Measurements from ENCODE around the gene SRGAP1.

SRGAP1 gene

GRCh38 chr12:63977441-63977840, 132.9 kb downstream of the SRGAP1 start:
- no peak for DNase-seq

- no peak for DNase-seq
These were observed 134.0 kb downstream of the SRGAP1 start for GRCh38 chr12:63978519-63978918.

GRCh38 chr12:63980211-63980610, 135.7 kb downstream of the SRGAP1 start:
- DNase-seq = no peak

GRCh38 chr12:63981343-63981742, 136.8 kb downstream of the SRGAP1 start:
- no peak for DNase-seq

- DNase-seq = no peak
These were observed 138.2 kb downstream of the SRGAP1 start for GRCh38 chr12:63982604-63983295.

- DNase-seq = peak; percentile 2
These were observed 141.0 kb downstream of the SRGAP1 start for GRCh38 chr12:63985456-63985855.

- DNase-seq = no peak
These were observed 141.4 kb downstream of the SRGAP1 start for GRCh38 chr12:63985945-63986344.

GRCh38 chr12:63989301-63989845, 144.9 kb downstream of the SRGAP1 start:
- DNase-seq = no peak

GRCh38 chr12:63990828-63991547, 146.5 kb downstream of the SRGAP1 start:
- no peak for DNase-seq

GRCh38 chr12:63994704-63995103, 150.2 kb downstream of the SRGAP1 start:
- DNase-seq = no peak

GRCh38 chr12:63995512-63995911, 151.0 kb downstream of the SRGAP1 start:
- DNase-seq = no peak

- no peak for DNase-seq
These were observed 152.1 kb downstream of the SRGAP1 start for GRCh38 chr12:63996556-63996955.

- DNase-seq = no peak
These were observed 152.7 kb downstream of the SRGAP1 start for GRCh38 chr12:63997198-63997597.

- no peak for DNase-seq
These were observed 154.1 kb downstream of the SRGAP1 start for GRCh38 chr12:63998584-63998983.

GRCh38 chr12:63999853-64000252, 155.4 kb downstream of the SRGAP1 start:
- DNase-seq = no peak

- no peak for DNase-seq
These were observed 156.9 kb downstream of the SRGAP1 start for GRCh38 chr12:64001439-64001838.

GRCh38 chr12:64004641-64005040, 160.1 kb downstream of the SRGAP1 start:
- DNase-seq = no peak

- peak; percentile 3 for DNase-seq
These were observed 161.8 kb downstream of the SRGAP1 start for GRCh38 chr12:64006211-64006825.

- DNase-seq = no peak
These were observed 163.4 kb downstream of the SRGAP1 start for GRCh38 chr12:64007853-64008252.

- DNase-seq = no peak
These were observed 164.1 kb downstream of the SRGAP1 start for GRCh38 chr12:64008596-64008995.

- DNase-seq = no peak
These were observed 165.0 kb downstream of the SRGAP1 start for GRCh38 chr12:64009321-64010068.

GRCh38 chr12:64010069-64010686, 165.7 kb downstream of the SRGAP1 start:
- no peak for DNase-seq

GRCh38 chr12:64016521-64016920, 172.0 kb downstream of the SRGAP1 start:
- DNase-seq = no peak
